Gastroesophageal sphincter (tissue), 4 donors: ENCODE results near the gene VPS8. TPM values are rescaled to one million over a fixed set of nuclear protein-coding genes. Genes with fewer than 3 reads are reported as not detected.
A peak's percentile ranks its signal among the peaks of the same experiment; 100 is the strongest.

ENCODE experiments used
- ATAC-seq: fragments of 150-250 bp; one replicate; pipeline ENCODE4 v1.9.1; 2016; ENCODE audit warnings: mild to moderate bottlenecking, moderate library complexity
- H3K27ac ChIP-seq, 4 donors: fragments of 200-600 bp; sonication (generic) in 3 of 4; 1 replicate in 3 of 4; 2 replicates in 1 of 4; pipeline ENCODE4 v1.5.1; 2016 to 2019
- H3K27me3 ChIP-seq: fragments of 200-600 bp; sonication (generic); one replicate; pipeline ENCODE4 v1.5.1; 2019
- H3K36me3 ChIP-seq, 2 donors: fragments of 200-600 bp; sonication (generic); one replicate each; pipeline ENCODE4 v1.5.1; 2019; ENCODE audit warnings: control low read depth in 1 of 2
- H3K4me1 ChIP-seq, 3 donors: fragments of 200-600 bp; sonication (generic); 1 replicate in 2 of 3; 2 replicates in 1 of 3; pipeline ENCODE4 v1.5.1; 2016 to 2019; ENCODE audit warnings: control low read depth in 2 of 3
- H3K4me3 ChIP-seq, 2 donors: fragments of 200-600 bp; sonication (generic); one replicate each; pipeline ENCODE4 v1.5.1; 2019; ENCODE audit warnings: mild to moderate bottlenecking in 1 of 2, moderate library complexity in 1 of 2
- H3K9me3 ChIP-seq, 3 donors: fragments of 200-600 bp; sonication (generic); one replicate each; pipeline ENCODE4 v1.5.1; 2017 to 2019; ENCODE audit warnings: control low read depth in 2 of 3
- CTCF ChIP-seq, 4 experiments: fragments of 200-600 bp in 2 of 4; fragments of 450-650 bp in 2 of 4; sonication (generic) in 1 of 4; IDR thresholded peaks; one replicate each; pipeline ENCODE4 v1.5.1; 2017 to 2019; ENCODE audit warnings: antibody characterized with exemption in 4 of 4, mild to moderate bottlenecking in 2 of 4, moderate library complexity in 2 of 4
- EP300 ChIP-seq: sonication (generic); formaldehyde crosslinking; IDR thresholded peaks from one replicate; pipeline ENCODE4 v1.6.1; 2017; ENCODE audit warnings: antibody characterized with exemption, mild to moderate bottlenecking
- POLR2A ChIP-seq, 2 donors: fragments of 450-650 bp; IDR thresholded peaks; one replicate each; pipeline ENCODE4 v1.6.1; 2017; ENCODE audit warnings: antibody characterized with exemption in 2 of 2, mild to moderate bottlenecking in 2 of 2, moderate library complexity in 1 of 2
- POLR2AphosphoS5 ChIP-seq: sonication (generic); formaldehyde crosslinking; IDR thresholded peaks from one replicate; pipeline ENCODE4 v1.6.1; 2017; ENCODE audit warnings: antibody characterized with exemption
- whole genome bisulfite sequencing, 2 donors: methylation state at CpG; one replicate each; pipeline ENCODE4 v1.1.5; 2018; ENCODE audit warnings: low coverage in 1 of 2; 5-methylcytosine and 5-hydroxymethylcytosine counted together
- total RNA-seq, 4 donors: library from RNA; depleted of rRNA; stranded (reverse); fragments of >200 nt; gene quantifications; one replicate each; pipeline ENCODE4 v1.1.0, GENCODE V29; 2016

Gene VPS8
- total RNA-seq, 4 donors from 2014 or later: 27.1 to 72.5 (median 40.8) TPM

GRCh38 chr3:184872200-184872599 lies 60.2 kb downstream of the VPS8 start:
- no peaks in the 10 kb centered on the region for H3K27me3 ChIP-seq
- H3K27ac ChIP-seq: no peak overlapping the region
- H3K4me1 ChIP-seq: no peaks in the 10 kb centered on the region
- TF ChIP-seq EP300 (no peak), POLR2AphosphoS5 (no peak), CTCF (IDR thresholded peaks at IDR 0.05) (no peak), POLR2A (IDR thresholded peaks at IDR 0.05) (no peak)
- no peaks in the 10 kb centered on the region for H3K9me3 ChIP-seq
- H3K36me3 ChIP-seq: peaks cover 0 to 70% of the 10 kb centered on the region in 2 donors
- ATAC-seq: no peak
- H3K4me3 ChIP-seq: no peak overlapping the region
- 53 to 64% methylated on average over 4 of the region's 4 CpGs for WGBS, 2 donors

DNA sequence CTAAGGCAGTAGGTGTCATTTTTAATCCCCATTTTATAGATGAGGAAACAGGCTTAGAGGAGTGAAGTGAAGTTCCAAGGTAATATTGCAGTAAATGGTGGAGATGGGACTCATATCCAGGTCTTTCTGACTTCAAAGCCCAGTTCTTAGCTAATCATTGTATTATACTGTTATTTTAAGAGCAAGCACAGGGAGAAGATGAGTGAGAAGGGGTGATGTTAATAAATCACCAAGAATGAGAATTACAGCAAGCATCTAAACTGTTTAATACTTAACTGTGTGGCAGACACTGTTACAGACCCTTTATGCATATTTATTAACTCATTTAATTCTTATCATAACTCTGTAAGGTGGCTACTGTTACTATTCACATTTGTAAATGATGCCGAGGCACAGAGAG lies 61.2 kb downstream of the VPS8 start:
- H3K9me3 ChIP-seq: no peaks in the 10 kb centered on the region
- H3K4me3 ChIP-seq: no peak overlapping the region
- TF ChIP-seq CTCF (IDR thresholded peaks at IDR 0.05) (no peak), POLR2A (IDR thresholded peaks at IDR 0.05) (no peak), EP300 (no peak), POLR2AphosphoS5 (no peak)
- no peak overlapping the region for H3K27ac ChIP-seq
- 75% methylated on average over 1 of the region's 1 CpG; no CpG with 5 or more reads in 1 of the 2 donors for WGBS, 2 donors
- no peaks in the 10 kb centered on the region for H3K4me1 ChIP-seq
- no peak for ATAC-seq
- H3K27me3 ChIP-seq: no peaks in the 10 kb centered on the region
- peaks cover 0 to 73% of the 10 kb centered on the region in 2 donors for H3K36me3 ChIP-seq

DNA sequence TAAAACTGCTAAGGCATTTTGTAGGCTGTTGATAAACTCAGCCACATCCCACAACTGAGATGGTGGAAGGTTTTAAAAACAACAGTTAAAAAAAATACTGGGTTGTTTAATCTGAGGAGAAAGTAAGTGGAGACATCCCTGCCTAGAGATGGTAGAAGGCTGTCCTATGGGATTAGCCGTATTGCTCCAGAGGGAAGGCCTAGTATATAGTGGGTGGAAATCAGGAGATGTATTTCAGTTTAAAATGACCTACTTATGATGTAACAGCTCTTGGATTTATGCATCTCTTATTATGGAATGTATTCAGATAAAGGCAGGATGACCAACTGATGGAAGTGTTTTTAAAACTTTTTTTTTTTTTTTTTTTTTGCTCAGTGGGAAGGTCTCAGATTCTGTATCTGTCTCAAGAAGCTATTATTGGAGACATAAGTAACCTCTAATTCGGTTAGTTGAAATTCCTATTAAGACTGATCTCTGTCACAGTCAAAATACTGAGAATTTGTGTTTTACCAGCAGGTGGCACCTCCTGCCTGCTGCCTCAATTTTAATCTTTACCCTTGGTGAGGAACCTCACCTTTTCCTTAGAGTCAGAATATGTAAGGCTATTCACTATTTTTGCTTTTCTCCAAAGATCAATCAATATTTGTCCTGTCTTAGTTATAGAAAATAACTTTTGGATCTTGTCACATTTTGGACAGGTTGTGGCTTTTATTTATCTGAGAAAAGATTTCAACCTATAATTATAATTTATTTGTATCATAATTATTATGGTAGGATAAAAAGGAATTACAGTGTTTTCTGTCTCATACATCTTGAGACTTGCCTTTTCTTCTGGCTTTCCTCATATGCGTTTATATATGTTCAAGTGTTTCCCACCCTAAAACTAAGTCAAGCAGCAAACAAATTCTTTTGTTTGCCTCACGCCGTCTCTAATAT lies 63.0 kb downstream of the VPS8 start:
- WGBS, 2 donors: 67 to 75% methylated on average over 3 to 5 of the region's 5 CpGs
- Histone ChIP-seq H3K36me3 (peaks cover 0 to 65% of the 10 kb centered on the region in 2 donors), H3K4me3 (no peak overlapping the region), H3K9me3 (no peaks in the 10 kb centered on the region), H3K27ac (no peak overlapping the region), H3K27me3 (no peaks in the 10 kb centered on the region), H3K4me1 (no peaks in the 10 kb centered on the region)
- peak; percentile 12 to 55 (median 42) for TF ChIP-seq CTCF (IDR thresholded peaks at IDR 0.05)
- no peak for TF ChIP-seq EP300
- ATAC-seq: no peak

DNA sequence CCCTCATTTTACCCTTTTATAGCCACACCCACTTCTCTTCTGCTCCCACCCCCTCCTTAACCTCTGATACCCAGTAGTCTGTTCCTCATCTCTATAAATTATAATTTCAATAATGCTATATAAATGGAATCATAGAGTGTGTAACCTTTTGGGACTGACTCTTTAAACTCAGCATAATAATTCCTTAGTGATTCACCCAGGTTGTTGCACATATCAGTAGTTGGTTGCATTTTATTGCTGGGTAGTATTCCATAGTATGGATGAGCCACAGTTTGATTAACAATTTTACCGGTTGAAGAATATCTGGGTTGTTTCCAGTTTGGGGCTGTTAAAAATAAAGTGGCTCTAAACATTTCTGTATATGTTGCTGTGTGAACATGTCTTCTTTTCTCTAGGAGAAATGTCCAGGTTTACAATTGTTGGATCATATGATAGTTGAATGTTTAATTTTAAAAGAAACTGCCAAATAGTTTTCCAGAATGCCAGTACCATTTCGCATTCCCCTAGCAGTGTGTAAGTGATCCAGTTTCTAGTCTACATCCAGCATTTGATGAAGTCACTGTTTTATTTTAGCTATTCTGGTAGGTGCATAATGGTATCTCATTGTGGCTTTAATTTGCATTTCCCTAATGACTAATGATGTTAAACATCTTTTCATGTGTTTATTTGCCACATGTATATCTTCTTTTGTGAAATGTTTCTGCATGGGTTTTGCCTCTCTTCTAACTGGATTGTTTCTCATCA lies 68.5 kb downstream of the VPS8 start:
- WGBS, 2 donors: 25 to 61% methylated on average over 2 of the region's 2 CpGs
- TF ChIP-seq POLR2AphosphoS5: peak; percentile 10
- TF ChIP-seq EP300: no peak
- peak overlapping the region in 1 of 4 donors; percentile 8 for H3K27ac ChIP-seq
- no peaks in the 10 kb centered on the region for H3K9me3 ChIP-seq
- H3K36me3 ChIP-seq: peaks cover 0 to 35% of the 10 kb centered on the region in 2 donors
- no peaks in the 10 kb centered on the region for H3K27me3 ChIP-seq
- peaks cover 0 to 11% (median 0%) of the 10 kb centered on the region in 3 donors for H3K4me1 ChIP-seq
- no peak overlapping the region for H3K4me3 ChIP-seq
- ATAC-seq: no peak

GRCh38 chr3:184884359-184885017 lies 72.5 kb downstream of the VPS8 start:
- 79% methylated on average over 1 of the region's 1 CpG; no CpG with 5 or more reads in 1 of the 2 donors for WGBS, 2 donors
- Histone ChIP-seq H3K27ac (no peak overlapping the region), H3K36me3 (peaks cover 0 to 30% of the 10 kb centered on the region in 2 donors), H3K4me1 (peaks cover 0 to 11% (median 0%) of the 10 kb centered on the region in 3 donors), H3K9me3 (no peaks in the 10 kb centered on the region), H3K4me3 (no peak overlapping the region), H3K27me3 (no peaks in the 10 kb centered on the region)
- TF ChIP-seq POLR2A (IDR thresholded peaks at IDR 0.05) (no peak), EP300 (no peak), POLR2AphosphoS5 (no peak), CTCF (IDR thresholded peaks at IDR 0.05) (no peak)
- ATAC-seq: no peak
